Forelimb muscle (tissue), 1 donor: ENCODE measurements around the gene ARHGAP26. TPM values are rescaled to one million over a fixed set of nuclear protein-coding genes. Genes with fewer than 3 reads are reported as not detected.

Experiments used
- DNase-seq: peaks from one replicate; pipeline ENCODE4 v3.0.0-alpha.2; 2013; ENCODE audit warnings: low read depth
- polyA plus RNA-seq: library from polyadenylated mRNA; unstranded; fragments of 120-200 nt; gene quantifications from one replicate; pipeline ENCODE4 v1.2.1, GENCODE V29; 2013; ENCODE audit not compliant: insufficient read length

The ARHGAP26 gene
- polyA plus RNA-seq, 1 donor, result 11.9 TPM

- DNase-seq, result no peak
Observed at GRCh38 chr5:143161885-143162540, 391.8 kb downstream of the ARHGAP26 start.

DNA sequence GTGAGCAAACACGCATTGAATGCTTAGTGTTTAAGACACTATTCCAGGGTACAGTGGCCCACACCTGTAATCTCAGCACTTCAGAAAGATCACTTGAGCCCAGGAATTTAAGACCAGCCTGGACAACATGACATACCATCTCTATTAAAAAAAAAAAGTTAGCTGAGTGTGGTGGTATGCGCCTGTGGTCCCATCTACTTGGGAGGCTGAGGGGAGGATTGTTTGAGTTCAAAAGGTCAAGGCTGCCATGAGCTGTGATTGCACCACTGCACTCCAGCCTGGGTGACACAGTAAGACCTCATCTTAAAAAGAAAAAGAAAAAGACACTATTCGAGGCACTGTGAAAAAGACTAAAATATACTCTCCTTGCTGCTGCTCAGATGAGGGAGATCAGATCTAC, 392.6 kb downstream of the ARHGAP26 start:
- no peak for DNase-seq

DNA sequence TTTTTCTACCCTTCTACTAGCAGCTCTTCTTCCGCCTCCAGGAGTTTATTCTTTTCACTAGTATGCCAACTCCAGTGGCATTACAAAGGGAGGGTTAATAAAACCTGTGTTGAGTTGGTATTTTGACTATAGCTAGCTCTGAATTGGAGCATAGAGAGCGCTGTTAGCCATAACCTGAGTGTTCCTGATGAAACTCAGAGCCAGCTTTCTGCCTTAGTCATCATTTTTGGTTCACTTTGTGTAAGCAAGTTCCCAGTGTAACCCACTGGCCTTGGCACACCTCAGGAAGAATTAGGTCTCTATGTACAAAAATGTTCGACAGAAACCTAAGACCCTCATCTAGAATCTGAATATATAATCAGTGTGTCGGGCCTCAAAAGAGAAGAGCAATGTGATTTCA, 394.4 kb downstream of the ARHGAP26 start:
- DNase-seq, result no peak

DNA sequence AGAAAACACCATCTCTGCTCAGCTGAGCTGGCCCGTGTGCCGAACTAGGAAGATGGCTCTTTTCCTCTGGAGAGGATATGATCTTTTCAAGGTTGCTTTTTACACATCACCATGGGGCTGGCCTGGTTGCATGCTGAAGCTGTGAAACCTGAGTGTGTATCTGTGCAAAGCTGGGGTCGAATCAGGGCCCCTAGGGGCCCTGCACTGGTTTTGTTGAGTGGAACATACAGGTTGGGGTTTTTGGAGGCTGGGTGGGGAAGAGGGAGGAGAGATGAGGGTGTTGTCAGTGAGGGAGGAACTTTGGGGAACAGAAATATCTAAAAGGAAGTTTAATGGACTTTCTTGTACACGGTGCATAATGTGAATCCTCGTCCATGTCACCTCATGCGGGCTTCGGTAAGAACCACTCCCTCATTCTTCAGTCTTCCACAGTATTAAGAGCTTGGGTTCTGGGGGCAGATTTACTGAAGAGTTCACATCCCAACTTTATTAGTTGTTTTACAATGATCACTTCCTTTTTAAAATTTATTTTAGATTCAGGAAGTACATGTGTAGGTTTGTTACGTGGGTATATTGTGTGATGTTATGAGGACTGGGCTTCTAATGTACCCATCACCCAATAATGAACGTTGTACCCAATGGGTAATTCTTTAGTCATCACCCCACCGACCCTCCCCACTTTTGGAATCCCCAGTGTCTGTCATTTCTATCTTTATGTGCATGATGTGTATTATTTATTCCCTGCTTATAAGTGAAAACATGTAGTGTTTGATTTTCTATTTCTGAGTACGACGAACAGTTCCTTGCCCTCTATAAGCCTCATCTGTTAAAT, 395.1 kb downstream of the ARHGAP26 start:
- no peak for DNase-seq

GRCh38 chr5:143166090-143166489, 395.9 kb downstream of the ARHGAP26 start:
- DNase-seq, result no peak

DNA sequence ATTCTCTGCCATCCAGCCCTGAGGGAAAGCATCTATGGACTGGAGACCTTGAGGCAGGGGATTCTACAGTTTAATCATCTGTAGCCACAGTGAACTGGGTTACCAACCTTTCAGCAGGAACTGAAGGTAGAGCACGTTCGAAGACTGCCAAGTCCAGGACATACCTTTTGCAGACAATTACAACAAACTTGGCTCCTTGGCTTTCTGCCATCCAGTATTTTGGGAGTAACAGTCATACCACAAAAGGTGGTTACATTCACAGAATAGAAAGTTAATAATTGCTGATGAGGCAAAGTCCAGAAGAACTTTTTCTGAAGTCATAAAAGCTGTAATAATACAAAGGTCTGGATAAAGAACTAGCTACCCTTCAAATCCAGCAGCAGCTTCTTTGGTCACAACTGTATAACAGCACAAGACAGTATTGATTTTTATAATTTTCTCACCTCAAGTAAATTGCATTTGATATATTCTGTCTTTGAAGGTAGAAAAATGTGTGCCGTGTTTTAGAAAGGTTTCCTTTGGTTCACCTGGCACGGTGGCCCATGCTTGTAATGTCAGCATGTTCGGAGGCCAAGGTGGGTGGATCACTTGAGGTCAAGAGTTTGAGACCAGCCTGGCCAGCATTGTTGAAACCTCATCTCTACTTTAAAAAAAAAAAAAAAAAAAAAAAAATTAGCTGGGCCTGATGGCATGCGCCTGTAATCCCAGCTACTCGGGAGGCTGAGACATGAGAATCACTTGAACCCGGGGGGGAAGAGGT, 396.7 kb downstream of the ARHGAP26 start:
- DNase-seq, result no peak

DNA sequence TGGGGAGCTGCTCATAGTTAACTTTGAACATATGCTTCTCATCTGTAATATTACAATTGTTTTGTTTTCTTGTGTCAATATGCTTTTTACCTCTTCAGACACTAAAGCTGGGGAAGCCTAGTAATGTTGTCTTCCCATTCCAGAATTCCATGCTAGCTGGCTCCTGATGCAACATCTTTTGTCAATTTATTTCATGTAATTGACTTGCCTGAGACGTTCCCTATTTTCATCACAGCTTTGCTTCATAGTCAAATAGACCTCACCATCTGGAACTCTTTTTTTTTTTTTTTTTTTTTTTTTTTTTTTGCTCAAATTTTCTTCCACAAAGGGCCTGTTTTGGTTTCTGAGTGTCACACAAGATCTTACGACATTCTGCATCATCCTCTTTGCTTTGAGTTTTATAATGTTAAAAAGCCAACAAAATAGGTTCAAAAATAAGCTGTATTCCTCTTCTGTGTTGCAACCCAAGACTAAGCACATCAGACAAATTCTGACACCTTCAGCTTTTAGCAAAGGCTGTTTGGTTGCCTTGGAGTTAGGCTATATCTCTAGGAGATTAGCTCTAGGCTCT, 398.1 kb downstream of the ARHGAP26 start:
- peak; percentile 56 for DNase-seq

GRCh38 chr5:143168921-143169810, 399.0 kb downstream of the ARHGAP26 start:
- no peak for DNase-seq

GRCh38 chr5:143170104-143170503, 399.9 kb downstream of the ARHGAP26 start:
- DNase-seq, result no peak

GRCh38 chr5:143170977-143171376, 400.8 kb downstream of the ARHGAP26 start:
- DNase-seq, result no peak

DNA sequence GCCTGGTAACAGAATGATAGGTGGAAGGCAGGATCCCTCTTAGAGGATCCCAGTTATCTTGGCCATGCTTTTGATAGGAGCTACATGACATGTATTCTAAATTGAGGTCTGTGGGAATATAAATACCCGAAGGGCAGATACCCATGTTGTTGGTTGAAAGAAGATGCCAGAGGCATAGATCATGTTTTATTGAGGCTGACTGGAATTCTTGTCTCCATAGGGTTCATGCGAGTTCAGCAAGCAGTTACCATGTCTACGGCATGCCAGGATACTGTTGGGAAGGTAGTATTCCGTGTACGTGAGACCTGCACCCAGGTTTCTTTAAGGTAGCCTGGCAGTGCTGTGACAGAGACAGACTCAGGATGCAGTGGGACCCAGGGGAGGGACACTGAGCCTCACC, 402.6 kb downstream of the ARHGAP26 start:
- DNase-seq, result no peak

DNA sequence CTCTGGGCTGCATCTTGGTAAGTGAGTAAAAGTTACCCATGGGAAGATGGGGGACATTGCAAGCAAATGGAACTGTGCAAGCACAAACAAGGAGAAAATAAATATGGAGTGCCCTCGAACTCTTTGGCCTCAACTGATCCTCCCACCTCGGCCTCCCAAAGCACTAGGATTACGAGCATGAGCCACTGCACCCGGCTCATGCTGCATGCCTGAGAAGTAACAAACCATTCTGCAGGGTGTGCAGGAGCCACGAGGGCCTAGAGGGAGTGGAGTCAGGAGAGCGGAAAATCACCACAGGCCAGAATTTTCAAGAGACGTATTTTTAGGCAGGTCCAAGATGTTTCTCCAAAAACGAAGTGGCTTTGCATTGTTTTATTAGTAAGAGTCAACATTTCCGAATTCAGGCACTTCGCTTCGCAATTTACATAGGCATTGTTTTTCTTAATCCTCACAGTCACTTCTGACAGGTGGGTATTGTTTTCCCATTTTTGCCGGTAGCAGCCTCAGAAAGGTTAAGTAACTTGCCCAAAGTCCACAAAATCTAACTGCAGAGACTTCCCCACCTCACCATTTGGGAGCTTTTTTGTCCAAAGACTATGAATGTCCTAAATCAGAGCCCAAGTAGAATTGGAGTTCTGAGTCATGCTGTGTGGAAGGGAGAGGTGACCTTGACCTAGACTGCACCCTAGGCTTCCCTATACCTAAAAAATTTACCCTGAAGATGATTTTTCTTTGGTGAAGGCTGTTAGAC, 403.1 kb downstream of the ARHGAP26 start:
- no peak for DNase-seq

GRCh38 chr5:143174714-143175398, 404.7 kb downstream of the ARHGAP26 start:
- no peak for DNase-seq

- DNase-seq, result no peak
Observed at GRCh38 chr5:143176048-143176447, 405.9 kb downstream of the ARHGAP26 start.

GRCh38 chr5:143177263-143177983, 407.2 kb downstream of the ARHGAP26 start:
- no peak for DNase-seq

- no peak for DNase-seq
Observed at GRCh38 chr5:143179126-143179740, 409.1 kb downstream of the ARHGAP26 start.

GRCh38 chr5:143180751-143181150, 410.6 kb downstream of the ARHGAP26 start:
- no peak for DNase-seq

- no peak for DNase-seq
Observed at GRCh38 chr5:143181173-143181572, 411.0 kb downstream of the ARHGAP26 start.

DNA sequence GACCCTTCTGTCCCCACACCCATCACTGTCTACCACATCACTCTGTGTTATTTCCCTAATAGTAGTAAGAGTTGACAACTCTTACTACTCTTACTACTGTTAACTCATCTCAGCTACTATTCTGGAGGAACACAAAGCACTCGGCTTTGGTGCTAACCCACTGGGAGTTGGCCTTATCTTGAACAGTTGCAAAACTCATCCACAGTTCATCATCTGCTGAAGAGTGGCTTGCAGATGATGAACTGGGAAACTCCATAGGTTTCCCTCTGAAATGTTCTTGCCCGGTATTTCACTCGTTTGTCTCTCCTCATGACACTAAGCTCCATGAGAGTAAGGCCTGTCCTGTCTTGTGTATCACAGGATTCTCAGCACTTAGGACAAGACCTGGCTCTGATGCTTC, 411.9 kb downstream of the ARHGAP26 start:
- DNase-seq, result no peak
